Measurements from ENCODE around the gene ETV6.

DNA sequence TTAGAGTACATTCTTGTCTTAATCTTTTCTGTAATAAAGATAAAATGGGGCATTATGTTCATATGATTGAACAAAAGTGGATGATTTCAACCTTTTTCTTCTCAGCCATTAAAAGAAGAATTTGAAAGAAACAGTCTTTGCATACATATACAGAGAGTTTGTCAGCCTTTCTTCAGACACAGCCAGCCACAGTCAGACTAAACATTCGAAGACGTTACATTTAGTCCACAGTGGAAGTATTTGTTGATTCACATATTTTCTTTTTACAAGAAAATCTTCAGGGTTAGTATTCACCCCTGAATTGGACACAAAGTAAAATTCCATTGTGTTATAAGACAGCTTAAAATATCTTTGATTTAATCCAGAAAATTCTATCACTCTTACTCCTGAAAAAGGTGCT lies 36.2 kb downstream of the ETV6 start:
- no peak for TF ChIP-seq POLR2A (IDR thresholded peaks at IDR 0.05; ENCODE audit: low read length)
- no peak for TF ChIP-seq GATA1 (IDR thresholded peaks at IDR 0.05; ENCODE audit: low read depth, low read length)

All from erythroblast (primary cell).